ENCODE data around the gene SKIL. TPM values are rescaled to one million over a fixed set of nuclear protein-coding genes. Genes with fewer than 3 reads are reported as not detected.

Gene SKIL
- polyA plus RNA-seq, result 59.1 TPM
- long read RNA-seq, donor 1, partial matches to known transcripts, result 0 of 4 reads
- long read RNA-seq, donor 1, other reads (novel, unspliced or antisense), result 0 of 4 reads
- long read RNA-seq, donor 2, full-length matches to known transcripts, result 11 of 11 reads
- long read RNA-seq, donor 2, partial matches to known transcripts, result 0 of 11 reads
- long read RNA-seq, donor 2, other reads (novel, unspliced or antisense), result 0 of 11 reads
- long read RNA-seq, donor 3, result 0 reads
- long read RNA-seq, donor 4, result 0 reads
- long read RNA-seq, donor 5, full-length matches to known transcripts, result 5 of 5 reads
- long read RNA-seq, donor 5, partial matches to known transcripts, result 0 of 5 reads
- long read RNA-seq, donor 5, other reads (novel, unspliced or antisense), result 0 of 5 reads
- long read RNA-seq, donor 6, full-length matches to known transcripts, result 11 of 11 reads
- long read RNA-seq, donor 6, partial matches to known transcripts, result 0 of 11 reads
- long read RNA-seq, donor 6, other reads (novel, unspliced or antisense), result 0 of 11 reads
- long read RNA-seq, donor 7, full-length matches to known transcripts, result 4 of 24 reads
- long read RNA-seq, donor 7, partial matches to known transcripts, result 20 of 24 reads
- long read RNA-seq, donor 7, other reads (novel, unspliced or antisense), result 0 of 24 reads
- long read RNA-seq, donor 8, full-length matches to known transcripts, result 15 of 22 reads
- long read RNA-seq, donor 8, partial matches to known transcripts, result 7 of 22 reads
- long read RNA-seq, donor 8, other reads (novel, unspliced or antisense), result 0 of 22 reads
- long read RNA-seq, donor 9, full-length matches to known transcripts, result 2 of 2 reads
- long read RNA-seq, donor 9, partial matches to known transcripts, result 0 of 2 reads
- long read RNA-seq, donor 9, other reads (novel, unspliced or antisense), result 0 of 2 reads
- long read RNA-seq, donor 10, full-length matches to known transcripts, result 11 of 11 reads
- long read RNA-seq, donor 10, partial matches to known transcripts, result 0 of 11 reads
- long read RNA-seq, donor 10, other reads (novel, unspliced or antisense), result 0 of 11 reads
- long read RNA-seq, donor 11, full-length matches to known transcripts, result 5 of 10 reads
- long read RNA-seq, donor 11, partial matches to known transcripts, result 5 of 10 reads
- long read RNA-seq, donor 11, other reads (novel, unspliced or antisense), result 0 of 10 reads

GRCh38 chr3:170357176-170358041 is at the start of gene SKIL:
Gene SKIL (plus strand): TSS chr3:170357715. CDS start chr3:170360332, 2,617 bp downstream.
- WGBS (ENCODE audit: insufficient coverage, low lambda C conversion rate), result no CpG with 5 or more reads among the region's 124 CpGs
- peak within 1 kb of the TSS; percentile 99 for H3K27ac ChIP-seq (ENCODE audit: low read length)
- H3K4me1 ChIP-seq (ENCODE audit: control insufficient read depth, insufficient read depth, low read length), result peaks cover 9% of the 10 kb centered on the region
- DNase-seq, result peak; percentile 97 to 98
- peaks cover 11% of the 10 kb centered on the region for H3K36me3 ChIP-seq (ENCODE audit: control insufficient read depth, insufficient read depth, low read length)
- H3K4me3 ChIP-seq (ENCODE audit: low read length), result peak within 1 kb of the TSS; percentile 80
- H3K9me3 ChIP-seq (ENCODE audit: control insufficient read depth, low read depth, low read length), result no peaks in the 10 kb centered on the region
- H3K27me3 ChIP-seq (ENCODE audit: control insufficient read depth, insufficient read depth, low read length), result no peaks in the 10 kb centered on the region

GRCh38 chr3:170309046-170309445 is 48.5 kb upstream of the SKIL start:
- peaks cover 4% of the 10 kb centered on the region for H3K4me1 ChIP-seq (ENCODE audit: control insufficient read depth, insufficient read depth, low read length)
- no peak overlapping the region for H3K27ac ChIP-seq (ENCODE audit: low read length)
- DNase-seq, result no peak
- no peaks in the 10 kb centered on the region for H3K36me3 ChIP-seq (ENCODE audit: control insufficient read depth, insufficient read depth, low read length)
- no peaks in the 10 kb centered on the region for H3K27me3 ChIP-seq (ENCODE audit: control insufficient read depth, insufficient read depth, low read length)
- no peak overlapping the region for H3K4me3 ChIP-seq (ENCODE audit: low read length)
- peaks cover 3% of the 10 kb centered on the region for H3K9me3 ChIP-seq (ENCODE audit: control insufficient read depth, low read depth, low read length)
- WGBS (ENCODE audit: insufficient coverage, low lambda C conversion rate), result 100% methylated on average over 1 of the region's 1 CpG

- Histone ChIP-seq H3K27me3 (ENCODE audit: control insufficient read depth, insufficient read depth, low read length) (no peaks in the 10 kb centered on the region), H3K27ac (ENCODE audit: low read length) (no peak overlapping the region), H3K36me3 (ENCODE audit: control insufficient read depth, insufficient read depth, low read length) (no peaks in the 10 kb centered on the region), H3K9me3 (ENCODE audit: control insufficient read depth, low read depth, low read length) (no peaks in the 10 kb centered on the region), H3K4me3 (ENCODE audit: low read length) (no peak overlapping the region), H3K4me1 (ENCODE audit: control insufficient read depth, insufficient read depth, low read length) (peaks cover 3% of the 10 kb centered on the region)
- DNase-seq, result no peak
- 100% methylated on average over 1 of the region's 3 CpGs for WGBS (ENCODE audit: insufficient coverage, low lambda C conversion rate)
Observed at GRCh38 chr3:170317954-170318353, 39.6 kb upstream of the SKIL start.

GRCh38 chr3:170320461-170321121 is 36.9 kb upstream of the SKIL start:
- WGBS (ENCODE audit: insufficient coverage, low lambda C conversion rate), result 53% methylated on average over 3 of the region's 7 CpGs
- H3K4me1 ChIP-seq (ENCODE audit: control insufficient read depth, insufficient read depth, low read length), result peaks cover 3% of the 10 kb centered on the region
- H3K27ac ChIP-seq (ENCODE audit: low read length), result no peak overlapping the region
- peak in 1 of 2 donors; percentile 33 for DNase-seq
- no peaks in the 10 kb centered on the region for H3K9me3 ChIP-seq (ENCODE audit: control insufficient read depth, low read depth, low read length)
- no peak overlapping the region for H3K4me3 ChIP-seq (ENCODE audit: low read length)
- no peaks in the 10 kb centered on the region for H3K36me3 ChIP-seq (ENCODE audit: control insufficient read depth, insufficient read depth, low read length)
- no peaks in the 10 kb centered on the region for H3K27me3 ChIP-seq (ENCODE audit: control insufficient read depth, insufficient read depth, low read length)

GRCh38 chr3:170321321-170322034 is 36.0 kb upstream of the SKIL start:
- 100% methylated on average over 3 of the region's 11 CpGs for WGBS (ENCODE audit: insufficient coverage, low lambda C conversion rate)
- no peak overlapping the region for H3K4me3 ChIP-seq (ENCODE audit: low read length)

GRCh38 chr3:170322566-170323269 is 34.8 kb upstream of the SKIL start:
- WGBS (ENCODE audit: insufficient coverage, low lambda C conversion rate), result 80% methylated on average over 1 of the region's 10 CpGs
- Histone ChIP-seq H3K27ac (ENCODE audit: low read length) (no peak overlapping the region), H3K4me3 (ENCODE audit: low read length) (no peak overlapping the region), H3K27me3 (ENCODE audit: control insufficient read depth, insufficient read depth, low read length) (no peaks in the 10 kb centered on the region), H3K36me3 (ENCODE audit: control insufficient read depth, insufficient read depth, low read length) (no peaks in the 10 kb centered on the region), H3K9me3 (ENCODE audit: control insufficient read depth, low read depth, low read length) (peaks cover 7% of the 10 kb centered on the region), H3K4me1 (ENCODE audit: control insufficient read depth, insufficient read depth, low read length) (peaks cover 3% of the 10 kb centered on the region)
- no peak for DNase-seq

More at GRCh38 chr3:170321321-170322034, 36.0 kb upstream of the SKIL start:
- Histone ChIP-seq H3K27ac (ENCODE audit: low read length) (no peak overlapping the region), H3K4me1 (ENCODE audit: control insufficient read depth, insufficient read depth, low read length) (peaks cover 3% of the 10 kb centered on the region), H3K9me3 (ENCODE audit: control insufficient read depth, low read depth, low read length) (no peaks in the 10 kb centered on the region), H3K27me3 (ENCODE audit: control insufficient read depth, insufficient read depth, low read length) (no peaks in the 10 kb centered on the region), H3K36me3 (ENCODE audit: control insufficient read depth, insufficient read depth, low read length) (no peaks in the 10 kb centered on the region)
- no peak for DNase-seq

GRCh38 chr3:170323331-170323730 is 34.2 kb upstream of the SKIL start:
- WGBS (ENCODE audit: insufficient coverage, low lambda C conversion rate), result 89% methylated on average over 1 of the region's 6 CpGs
- no peak overlapping the region for H3K27ac ChIP-seq (ENCODE audit: low read length)

GRCh38 chr3:170324962-170325361 is 32.6 kb upstream of the SKIL start:
- no peaks in the 10 kb centered on the region for H3K27me3 ChIP-seq (ENCODE audit: control insufficient read depth, insufficient read depth, low read length)
- H3K9me3 ChIP-seq (ENCODE audit: control insufficient read depth, low read depth, low read length), result peaks cover 8% of the 10 kb centered on the region
- H3K4me3 ChIP-seq (ENCODE audit: low read length), result no peak overlapping the region
- peaks cover 6% of the 10 kb centered on the region for H3K4me1 ChIP-seq (ENCODE audit: control insufficient read depth, insufficient read depth, low read length)
- DNase-seq, result no peak
- no peaks in the 10 kb centered on the region for H3K36me3 ChIP-seq (ENCODE audit: control insufficient read depth, insufficient read depth, low read length)
- H3K27ac ChIP-seq (ENCODE audit: low read length), result no peak overlapping the region
- WGBS (ENCODE audit: insufficient coverage, low lambda C conversion rate), result no CpG with 5 or more reads among the region's 3 CpGs

More at GRCh38 chr3:170323331-170323730, 34.2 kb upstream of the SKIL start:
- Histone ChIP-seq H3K9me3 (ENCODE audit: control insufficient read depth, low read depth, low read length) (peaks cover 8% of the 10 kb centered on the region), H3K4me3 (ENCODE audit: low read length) (no peak overlapping the region), H3K36me3 (ENCODE audit: control insufficient read depth, insufficient read depth, low read length) (no peaks in the 10 kb centered on the region), H3K27me3 (ENCODE audit: control insufficient read depth, insufficient read depth, low read length) (no peaks in the 10 kb centered on the region), H3K4me1 (ENCODE audit: control insufficient read depth, insufficient read depth, low read length) (peaks cover 3% of the 10 kb centered on the region)
- no peak for DNase-seq
